Left lung (tissue), 10 donors: Measurements from ENCODE around the gene TAPT1. TPM values are rescaled to one million over a fixed set of nuclear protein-coding genes. Genes with fewer than 3 reads are reported as not detected.

Source experiments
- ATAC-seq: fragments of 200-7000 bp; cut with Tn5 transposase; one replicate; pipeline ENCODE4 v1.9.1; 2020; ENCODE audit warnings: moderate library complexity
- DNase-seq, 4 donors: peaks; one replicate each; pipeline ENCODE4 v3.0.0-alpha.2; 2013 to 2020
- H3K27ac ChIP-seq, 2 donors: fragments of 200-600 bp; sonication (generic) in 1 of 2; one replicate each; pipeline versions ENCODE4 v1.5.0 to v1.8.0; 2020 to 2021
- H3K27me3 ChIP-seq, 2 donors: fragments of 200-600 bp; sonication (generic) in 1 of 2; one replicate each; pipeline versions ENCODE4 v1.5.0 to v1.8.0; 2020 to 2021
- H3K36me3 ChIP-seq, 2 donors: fragments of 200-600 bp; sonication (generic) in 1 of 2; one replicate each; pipeline versions ENCODE4 v1.5.0 to v1.8.0; 2020 to 2021
- H3K4me1 ChIP-seq, 2 donors: fragments of 200-600 bp; one replicate each; pipeline ENCODE4 v1.8.0; 2021
- H3K4me3 ChIP-seq, 2 donors: fragments of 200-600 bp; sonication (generic) in 1 of 2; one replicate each; pipeline versions ENCODE4 v1.5.0 to v1.8.0; 2020 to 2021; ENCODE audit warnings: mild to moderate bottlenecking in 1 of 2
- H3K9me3 ChIP-seq, 2 donors: fragments of 200-600 bp; sonication (generic) in 1 of 2; one replicate each; pipeline versions ENCODE4 v1.5.0 to v1.8.0; 2020 to 2021
- intact Hi-C, 2 donors: fragments of 100-400 bp; cut with DNase I; formaldehyde crosslinking; loops; one replicate each; pipeline versions ENCODE4 v1.11.2 to v1.14.2; 2022
- polyA plus RNA-seq, 6 donors: library from polyadenylated mRNA; unstranded; fragments of 120-200 nt; gene quantifications; one replicate each; pipeline ENCODE4 v1.2.1, GENCODE V29; 2013; ENCODE audit not compliant: insufficient read length in 6 of 6
- total RNA-seq, 2 donors: library from RNA; stranded (reverse); fragmentation: NEBNext Ultra II Directional; extraction: Animal tissue kit (Norgen Biotek cat#: 25700); gene quantifications; one replicate each; pipeline ENCODE4 v1.2.1, GENCODE V29; 2021
- TF ChIP-seq, protein P1 (sequence below), 2 donors: fragments of 200-600 bp; sonication (generic) in 1 of 2; IDR thresholded peaks; one replicate each; pipeline versions ENCODE4 v1.5.0 to v1.8.0; 2021; ENCODE audit warnings: antibody characterized with exemption in 2 of 2
- donor health status: DM: no; HTN: yes; CAD: no.
- donor health status: DM: no; HTN: no; CAD: no.

TAPT1 gene
- total and polyA plus RNA-seq, 8 donors, result 42.9 to 65.8 (median 52.2) TPM

DNA sequence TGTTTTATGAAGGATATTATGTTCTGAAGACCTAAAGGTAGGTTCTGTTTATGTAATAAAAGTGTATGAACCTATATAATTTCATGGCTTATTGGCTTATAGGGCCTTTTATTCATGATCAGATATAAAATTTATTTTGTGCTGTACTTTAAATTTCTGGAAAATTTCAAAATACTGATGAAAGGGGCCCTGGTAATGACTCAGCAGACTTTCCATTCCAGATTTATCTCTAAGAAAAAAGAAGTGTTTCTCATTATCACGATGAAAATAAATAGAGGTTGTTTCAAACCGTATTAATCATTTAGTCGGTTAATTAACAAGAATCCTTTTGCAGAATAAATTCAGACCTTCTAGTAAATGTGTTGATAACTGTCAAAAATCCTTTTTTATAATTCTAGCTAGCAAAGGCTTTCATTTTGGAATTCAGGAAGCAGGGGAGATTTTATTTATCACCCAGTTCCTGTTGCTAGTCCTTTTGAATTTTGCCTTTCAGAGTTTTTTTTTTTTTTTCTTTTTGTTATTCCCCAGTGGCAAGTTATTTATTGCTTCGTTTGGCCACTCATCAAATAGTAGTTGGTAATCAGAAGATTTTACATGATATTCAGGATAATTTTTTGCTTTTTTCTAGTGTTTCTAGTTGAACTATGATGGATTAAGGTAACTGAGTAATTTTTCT is 5.4 kb upstream of the TAPT1 start:
- H3K27me3 ChIP-seq, result no peaks in the 10 kb centered on the region
- DNase-seq (no peak), ATAC-seq (no peak)
- intact Hi-C loops, result no loop called here
- no peaks in the 10 kb centered on the region for H3K9me3 ChIP-seq
- H3K27ac ChIP-seq, result peak overlapping the region in 1 of 2 donors; percentile 41
- TF ChIP-seq, protein P1, sequence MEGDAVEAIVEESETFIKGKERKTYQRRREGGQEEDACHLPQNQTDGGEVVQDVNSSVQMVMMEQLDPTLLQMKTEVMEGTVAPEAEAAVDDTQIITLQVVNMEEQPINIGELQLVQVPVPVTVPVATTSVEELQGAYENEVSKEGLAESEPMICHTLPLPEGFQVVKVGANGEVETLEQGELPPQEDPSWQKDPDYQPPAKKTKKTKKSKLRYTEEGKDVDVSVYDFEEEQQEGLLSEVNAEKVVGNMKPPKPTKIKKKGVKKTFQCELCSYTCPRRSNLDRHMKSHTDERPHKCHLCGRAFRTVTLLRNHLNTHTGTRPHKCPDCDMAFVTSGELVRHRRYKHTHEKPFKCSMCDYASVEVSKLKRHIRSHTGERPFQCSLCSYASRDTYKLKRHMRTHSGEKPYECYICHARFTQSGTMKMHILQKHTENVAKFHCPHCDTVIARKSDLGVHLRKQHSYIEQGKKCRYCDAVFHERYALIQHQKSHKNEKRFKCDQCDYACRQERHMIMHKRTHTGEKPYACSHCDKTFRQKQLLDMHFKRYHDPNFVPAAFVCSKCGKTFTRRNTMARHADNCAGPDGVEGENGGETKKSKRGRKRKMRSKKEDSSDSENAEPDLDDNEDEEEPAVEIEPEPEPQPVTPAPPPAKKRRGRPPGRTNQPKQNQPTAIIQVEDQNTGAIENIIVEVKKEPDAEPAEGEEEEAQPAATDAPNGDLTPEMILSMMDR (IDR thresholded peaks at IDR 0.05), result no peak
- no peaks in the 10 kb centered on the region for H3K36me3 ChIP-seq
- H3K4me3 ChIP-seq, result no peak overlapping the region
- peaks cover 7 to 27% of the 10 kb centered on the region in 2 donors for H3K4me1 ChIP-seq

- no peak for ATAC-seq
- H3K4me3 ChIP-seq, result no peak overlapping the region
- H3K9me3 ChIP-seq, result no peaks in the 10 kb centered on the region
- H3K27me3 ChIP-seq, result no peaks in the 10 kb centered on the region
- no peak overlapping the region for H3K27ac ChIP-seq
- intact Hi-C loops, result no loop called here
- peaks cover 7 to 31% of the 10 kb centered on the region in 2 donors for H3K4me1 ChIP-seq
- TF ChIP-seq, protein P1 (IDR thresholded peaks at IDR 0.05), result no peak
- no peaks in the 10 kb centered on the region for H3K36me3 ChIP-seq
- DNase-seq, result no peak
Observed at GRCh38 chr4:16230308-16230707, 4.0 kb upstream of the TAPT1 start.

GRCh38 chr4:16229604-16230003 is 3.3 kb upstream of the TAPT1 start:
- no peaks in the 10 kb centered on the region for H3K27me3 ChIP-seq
- H3K4me3 ChIP-seq, result no peak overlapping the region
- H3K36me3 ChIP-seq, result no peaks in the 10 kb centered on the region
- DNase-seq (no peak), ATAC-seq (no peak)
- H3K4me1 ChIP-seq, result peaks cover 7 to 36% of the 10 kb centered on the region in 2 donors
- no peak overlapping the region for H3K27ac ChIP-seq
- intact Hi-C loops, result no loop called here
- TF ChIP-seq, protein P1 (IDR thresholded peaks at IDR 0.05), result no peak
- no peaks in the 10 kb centered on the region for H3K9me3 ChIP-seq

GRCh38 chr4:16227462-16227868 is 1.2 kb upstream of the TAPT1 start:
- no peaks in the 10 kb centered on the region for H3K36me3 ChIP-seq
- H3K4me3 ChIP-seq, result peak overlapping the region; percentile 64 to 82
- TF ChIP-seq, protein P1 (IDR thresholded peaks at IDR 0.05), result no peak
- peak overlapping the region; percentile 94 to 95 for H3K27ac ChIP-seq
- no peaks in the 10 kb centered on the region for H3K27me3 ChIP-seq
- intact Hi-C loops, result no loop called here
- DNase-seq, result peak; percentile 36 to 68 (median 53)
- ATAC-seq, result no peak
- H3K9me3 ChIP-seq, result no peaks in the 10 kb centered on the region
- peaks cover 26 to 54% of the 10 kb centered on the region in 2 donors for H3K4me1 ChIP-seq

DNA sequence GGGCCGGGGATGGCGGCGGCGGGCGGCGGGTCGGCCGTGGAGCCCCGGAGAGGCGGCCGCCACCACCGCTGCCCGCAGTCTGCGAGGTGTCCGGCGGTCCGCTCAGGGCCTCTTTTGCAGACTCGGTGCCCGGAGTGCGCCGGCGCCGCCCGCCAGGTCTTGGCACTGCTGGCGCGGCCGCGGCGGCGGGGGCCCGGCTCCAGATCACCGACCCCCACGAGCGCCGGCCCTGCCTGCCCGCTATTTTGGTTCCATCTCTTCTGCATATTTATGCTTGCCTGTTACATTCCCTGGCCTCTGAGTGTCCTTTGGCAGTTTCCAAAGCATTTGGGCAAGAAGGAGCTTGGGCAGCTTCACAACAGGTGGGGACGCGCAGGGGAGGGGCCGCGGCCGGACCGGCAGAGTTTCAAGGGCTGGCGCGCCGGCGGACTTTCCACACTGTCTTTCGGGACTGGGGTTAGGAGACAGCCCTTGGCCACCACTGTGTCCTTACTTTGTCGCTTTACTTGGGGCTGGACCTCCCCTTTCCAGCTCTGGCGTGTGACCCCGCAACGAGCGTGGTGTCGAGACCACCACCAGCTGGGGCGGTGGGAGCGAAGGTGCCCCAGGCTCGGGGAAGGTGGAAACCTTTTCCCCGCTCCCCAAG is 668 bp upstream of the TAPT1 start:
- Histone ChIP-seq H3K27me3 (no peaks in the 10 kb centered on the region), H3K27ac (peak overlapping the region; percentile 94 to 95), H3K36me3 (no peaks in the 10 kb centered on the region), H3K4me3 (peak overlapping the region; percentile 64 to 82), H3K4me1 (peaks cover 25 to 54% of the 10 kb centered on the region in 2 donors), H3K9me3 (no peaks in the 10 kb centered on the region)
- ATAC-seq, result peak; percentile 37
- peak; percentile 41 to 89 (median 52) for DNase-seq
- TF ChIP-seq, protein P1 (IDR thresholded peaks at IDR 0.05), result no peak
- intact Hi-C loops, result no loop called here
